Skeletal muscle tissue (tissue), 4 donors: ENCODE results near the gene ELAPOR1. TPM values are rescaled to one million over a fixed set of nuclear protein-coding genes. Genes with fewer than 3 reads are reported as not detected.

Source experiments
- H3K27ac ChIP-seq: one replicate; pipeline ENCODE4 v1.7.0; 2013; ENCODE audit warnings: mild to moderate bottlenecking, low read depth, low read length, inconsistent platforms
- H3K27me3 ChIP-seq, 3 donors: one replicate each; pipeline ENCODE4 v1.7.0; 2013; ENCODE audit warnings: low read length in 3 of 3; ENCODE audit not compliant: control insufficient read depth in 3 of 3, insufficient read depth in 3 of 3
- H3K36me3 ChIP-seq, 3 donors: one replicate each; pipeline ENCODE4 v1.7.0; 2013; ENCODE audit warnings: low read length in 3 of 3; ENCODE audit not compliant: control insufficient read depth in 3 of 3, insufficient read depth in 3 of 3
- H3K4me1 ChIP-seq, 3 donors: one replicate each; pipeline ENCODE4 v1.7.0; 2013; ENCODE audit warnings: low read length in 3 of 3, mild to moderate bottlenecking in 3 of 3; ENCODE audit not compliant: control insufficient read depth in 3 of 3, insufficient read depth in 3 of 3
- H3K4me3 ChIP-seq, 3 donors: one replicate each; pipeline ENCODE4 v1.7.0; 2013; ENCODE audit warnings: low read length in 3 of 3
- H3K9ac ChIP-seq, 3 donors: one replicate each; pipeline ENCODE4 v1.7.0; 2013; ENCODE audit warnings: low read length in 3 of 3, mild to moderate bottlenecking in 3 of 3, moderate library complexity in 2 of 3, low read depth in 1 of 3
- H3K9me3 ChIP-seq, 3 donors: one replicate each; pipeline ENCODE4 v1.7.0; 2013; ENCODE audit warnings: low read length in 3 of 3; ENCODE audit not compliant: control insufficient read depth in 3 of 3
- total RNA-seq: library from RNA; depleted of rRNA; stranded (reverse); fragments of >200 nt; gene quantifications from one replicate; pipeline ENCODE4 v1.2.3, GENCODE V29; 2014
- donor health status: Osteomylitis.

ELAPOR1 gene
- total RNA-seq, 1 donor from 2014 or later: under 0.01 TPM

DNA sequence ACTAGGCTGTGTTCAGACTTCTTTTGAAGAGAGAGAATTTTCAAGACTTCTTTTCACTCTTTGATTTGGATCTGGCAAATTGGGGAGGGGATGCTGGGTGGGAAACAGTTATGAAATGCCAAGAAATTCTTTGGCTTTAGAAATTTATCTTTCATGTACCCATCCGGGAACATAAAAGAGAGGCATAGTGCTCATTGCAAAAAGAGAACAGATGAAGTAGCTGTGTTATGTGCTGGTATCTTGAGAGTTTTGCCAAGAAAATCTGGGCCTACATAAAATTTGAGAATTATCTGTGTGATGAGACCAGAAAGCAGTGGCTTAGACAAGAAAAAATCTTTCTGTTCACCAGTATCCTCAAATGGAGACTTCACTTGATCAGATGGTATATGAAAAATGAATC, 19.0 kb upstream of the ELAPOR1 start:
- Histone ChIP-seq H3K9ac (no peak overlapping the region), H3K9me3 (no peaks in the 10 kb centered on the region), H3K4me1 (peaks cover 17 to 30% (median 27%) of the 10 kb centered on the region in 3 donors), H3K27me3 (no peaks in the 10 kb centered on the region), H3K36me3 (peaks cover 7 to 9% (median 8%) of the 10 kb centered on the region in 3 donors), H3K27ac (no peak overlapping the region), H3K4me3 (no peak overlapping the region)

DNA sequence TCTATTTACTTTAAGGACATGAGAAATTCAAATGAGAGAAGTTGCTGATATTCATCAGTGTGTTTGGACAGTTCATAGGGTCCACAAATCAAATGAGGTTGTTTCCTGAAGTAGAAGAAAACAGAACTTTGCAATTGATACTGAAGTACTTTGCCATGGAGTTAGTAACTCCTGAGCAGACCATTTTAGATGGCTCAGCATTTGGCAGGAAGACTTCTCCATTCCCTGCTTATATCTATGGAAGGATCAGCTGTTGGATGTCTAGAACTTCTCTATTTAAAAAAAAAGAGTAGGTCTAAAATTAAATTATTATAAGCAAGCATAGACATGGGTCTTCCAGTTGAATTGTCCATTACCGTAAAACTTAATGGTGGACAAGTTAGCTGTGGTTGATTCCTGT, 18.3 kb upstream of the ELAPOR1 start:
- H3K27me3 ChIP-seq: no peaks in the 10 kb centered on the region
- peaks cover 17 to 26% (median 23%) of the 10 kb centered on the region in 3 donors for H3K4me1 ChIP-seq
- H3K9me3 ChIP-seq: no peaks in the 10 kb centered on the region
- peaks cover 7 to 10% (median 9%) of the 10 kb centered on the region in 3 donors for H3K36me3 ChIP-seq
- H3K9ac ChIP-seq: no peak overlapping the region
- no peak overlapping the region for H3K27ac ChIP-seq
- no peak overlapping the region for H3K4me3 ChIP-seq

GRCh38 chr1:109096120-109096519, 17.8 kb upstream of the ELAPOR1 start:
- Histone ChIP-seq H3K27ac (no peak overlapping the region), H3K9ac (peak overlapping the region in 1 of 3 donors; percentile 1), H3K27me3 (no peaks in the 10 kb centered on the region), H3K4me3 (no peak overlapping the region), H3K36me3 (peaks cover 7 to 10% (median 9%) of the 10 kb centered on the region in 3 donors), H3K9me3 (no peaks in the 10 kb centered on the region), H3K4me1 (peaks cover 19 to 26% (median 23%) of the 10 kb centered on the region in 3 donors)

GRCh38 chr1:109099938-109100773, 13.8 kb upstream of the ELAPOR1 start:
- peaks cover 2 to 12% (median 6%) of the 10 kb centered on the region in 3 donors for H3K4me1 ChIP-seq
- H3K27ac ChIP-seq: peak overlapping the region; percentile 98
- peak overlapping the region; percentile 97 to 100 (median 99) for H3K9ac ChIP-seq
- peaks cover 0 to 3% (median 2%) of the 10 kb centered on the region in 3 donors for H3K36me3 ChIP-seq
- no peaks in the 10 kb centered on the region for H3K27me3 ChIP-seq
- peak overlapping the region; percentile 87 to 97 (median 97) for H3K4me3 ChIP-seq
- no peaks in the 10 kb centered on the region for H3K9me3 ChIP-seq

DNA sequence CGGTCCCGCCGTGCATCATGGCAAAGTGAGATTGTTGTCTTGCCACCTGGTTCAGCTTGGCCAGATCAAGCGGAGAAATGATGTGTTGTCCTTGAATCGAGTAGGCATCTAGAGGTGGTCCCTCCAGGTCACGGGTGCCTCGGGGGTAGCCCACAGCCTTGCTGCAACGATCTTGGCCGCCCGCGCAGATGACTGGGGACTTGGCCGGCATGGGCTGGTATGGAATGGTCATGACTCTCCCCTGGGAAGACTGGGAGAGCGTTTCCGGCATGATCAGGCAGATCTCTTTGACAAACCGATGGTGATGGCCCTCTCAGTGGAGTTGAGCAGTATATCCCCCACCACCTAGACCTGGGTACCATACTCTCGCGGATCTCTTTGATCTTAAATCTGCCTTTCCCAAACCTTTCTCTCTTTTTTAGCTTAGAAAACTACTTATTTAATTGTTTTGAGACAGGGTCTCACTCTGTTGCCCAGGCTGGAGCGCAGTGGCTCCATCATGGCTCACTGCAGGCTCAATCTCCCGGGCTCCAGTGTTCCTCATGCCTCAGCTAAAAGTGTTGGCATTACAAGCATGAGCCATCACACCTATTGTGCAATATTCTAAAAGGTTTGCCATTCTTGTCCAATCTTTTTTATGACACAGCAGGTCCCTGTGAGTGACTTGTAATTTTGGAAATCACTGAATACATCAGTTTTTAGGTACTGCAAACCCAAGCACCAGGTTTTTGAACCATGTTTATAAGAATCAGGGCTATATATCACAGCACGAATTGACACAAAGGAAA, 9.4 kb upstream of the ELAPOR1 start:
- peaks cover under 1 to 10% (median 2%) of the 10 kb centered on the region in 3 donors for H3K4me1 ChIP-seq
- H3K36me3 ChIP-seq: peaks cover 0 to 2% (median 0%) of the 10 kb centered on the region in 3 donors
- H3K9me3 ChIP-seq: no peaks in the 10 kb centered on the region
- H3K9ac ChIP-seq: no peak overlapping the region
- H3K27ac ChIP-seq: no peak overlapping the region
- H3K27me3 ChIP-seq: no peaks in the 10 kb centered on the region
- no peak overlapping the region for H3K4me3 ChIP-seq

GRCh38 chr1:109105881-109106280, 8.0 kb upstream of the ELAPOR1 start:
- H3K27ac ChIP-seq: no peak overlapping the region

GRCh38 chr1:109107785-109108184, 6.1 kb upstream of the ELAPOR1 start:
- Histone ChIP-seq H3K27me3 (no peaks in the 10 kb centered on the region), H3K27ac (no peak overlapping the region), H3K9me3 (no peaks in the 10 kb centered on the region), H3K4me1 (peaks cover 6 to 7% (median 6%) of the 10 kb centered on the region in 3 donors), H3K4me3 (no peak overlapping the region), H3K36me3 (no peaks in the 10 kb centered on the region), H3K9ac (no peak overlapping the region)

More at GRCh38 chr1:109105881-109106280, 8.0 kb upstream of the ELAPOR1 start:
- Histone ChIP-seq H3K4me1 (peaks cover 0 to 4% (median 0%) of the 10 kb centered on the region in 3 donors), H3K9ac (no peak overlapping the region), H3K4me3 (no peak overlapping the region), H3K9me3 (no peaks in the 10 kb centered on the region), H3K27me3 (no peaks in the 10 kb centered on the region), H3K36me3 (no peaks in the 10 kb centered on the region)

DNA sequence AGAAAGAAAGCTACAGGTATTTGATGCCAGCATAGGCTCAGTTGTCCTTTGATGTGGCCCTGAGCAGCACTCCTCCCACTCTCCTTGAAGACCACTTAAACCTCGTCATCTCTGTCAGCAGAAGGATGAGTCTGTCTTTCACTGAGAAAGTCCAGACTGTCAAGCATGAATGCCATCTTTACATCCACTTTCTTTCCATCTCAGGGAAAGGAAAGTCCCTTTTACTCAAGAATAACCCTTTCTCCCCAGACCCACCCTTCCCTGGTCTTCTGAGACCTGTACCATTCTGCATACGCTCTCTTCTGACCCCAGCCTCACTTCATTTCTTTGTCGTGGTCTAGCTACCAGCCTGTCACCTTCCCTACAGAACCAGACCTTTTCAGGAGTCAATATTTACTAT, 4.0 kb upstream of the ELAPOR1 start:
- no peak overlapping the region for H3K9ac ChIP-seq
- peaks cover 17 to 22% (median 21%) of the 10 kb centered on the region in 3 donors for H3K4me1 ChIP-seq
- no peaks in the 10 kb centered on the region for H3K36me3 ChIP-seq
- no peak overlapping the region for H3K27ac ChIP-seq
- no peaks in the 10 kb centered on the region for H3K9me3 ChIP-seq
- H3K27me3 ChIP-seq: peaks cover 15 to 18% (median 18%) of the 10 kb centered on the region in 3 donors
- no peak overlapping the region for H3K4me3 ChIP-seq

DNA sequence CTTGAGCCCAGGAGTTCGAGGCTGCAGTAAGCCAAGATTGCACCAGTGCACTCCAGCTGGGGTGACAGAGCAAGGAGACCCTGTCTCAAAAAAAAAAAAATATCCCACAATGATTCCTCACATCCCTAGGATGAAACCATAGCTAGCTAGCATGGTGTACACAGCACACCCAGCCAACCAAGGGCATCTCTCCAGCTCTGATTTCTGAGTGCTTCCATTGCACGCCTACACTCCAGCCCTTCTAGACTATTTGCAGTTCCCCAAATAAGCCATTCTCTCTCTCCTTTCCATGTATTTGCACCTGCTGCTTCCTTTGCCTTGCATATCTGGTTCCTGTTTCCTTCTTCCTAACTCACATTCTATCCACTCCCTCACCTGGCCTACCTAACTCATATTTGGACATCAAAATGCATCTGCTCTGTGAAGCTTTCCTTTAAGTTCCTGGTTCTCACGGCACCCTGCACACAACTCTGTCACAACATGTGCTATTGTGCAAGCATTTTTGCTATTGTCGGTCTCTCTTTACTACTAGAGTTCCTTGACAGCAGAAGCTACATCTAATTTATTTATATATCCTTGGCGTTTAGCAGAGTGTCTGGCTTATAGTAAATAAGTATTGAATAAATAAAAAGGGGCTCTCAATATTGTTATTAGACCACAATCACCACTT, 2.4 kb upstream of the ELAPOR1 start:
- H3K9me3 ChIP-seq: no peaks in the 10 kb centered on the region
- H3K27me3 ChIP-seq: peaks cover 17 to 32% (median 23%) of the 10 kb centered on the region in 3 donors
- H3K4me3 ChIP-seq: no peak overlapping the region
- H3K36me3 ChIP-seq: no peaks in the 10 kb centered on the region
- H3K4me1 ChIP-seq: peaks cover 17 to 22% (median 21%) of the 10 kb centered on the region in 3 donors
- no peak overlapping the region for H3K9ac ChIP-seq
- no peak overlapping the region for H3K27ac ChIP-seq
